ENCODE data around the gene NIPAL4. TPM values are rescaled to one million over a fixed set of nuclear protein-coding genes. Genes with fewer than 3 reads are reported as not detected.
A peak's percentile ranks its signal among the peaks of the same experiment; 100 is the strongest.

The NIPAL4 gene
- total RNA-seq, 6 experiments from 2014 or later = 0.07 TPM; not detected in 5

DNA sequence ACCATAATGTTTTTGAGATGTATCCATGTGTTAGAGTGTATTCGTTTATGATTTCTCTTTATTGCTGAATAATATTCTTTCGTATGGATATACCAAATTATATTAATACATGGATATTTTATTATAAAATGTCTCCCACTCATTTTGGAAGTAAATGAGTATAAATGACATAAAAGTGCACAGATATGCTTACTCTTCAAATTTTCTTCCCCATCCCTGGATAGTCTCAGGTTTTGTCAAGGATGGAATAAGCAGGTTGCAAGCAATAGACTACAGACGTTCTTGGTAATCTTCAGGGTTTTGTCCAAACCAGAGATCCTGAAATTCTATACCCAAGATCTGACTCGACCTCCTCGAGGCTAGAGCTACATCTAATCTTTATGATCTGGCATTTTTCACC, 50.7 kb downstream of the NIPAL4 start:
- ATAC-seq = no peak
- intact Hi-C loops (cut with DNase I) = no loop called here
- Histone ChIP-seq H3K27me3 (no peaks in the 10 kb centered on the region), H3K4me1 (peaks cover 0 to 30% (median 14%) of the 10 kb centered on the region in 4 donors), H3K9me3 (no peaks in the 10 kb centered on the region), H3K36me3 (peaks cover 0 to 8% (median 0%) of the 10 kb centered on the region in 4 donors), H3K4me3 (no peak overlapping the region), H3K27ac (peak overlapping the region in 2 of 3 donors; percentile 36 to 86)
- WGBS (ENCODE audit: insufficient coverage, low coverage, low lambda C conversion rate, missing lambda C conversion rate) = 94% methylated on average over 5 of the region's 5 CpGs
- no peak for TF ChIP-seq POLR2A (IDR thresholded peaks at IDR 0.05)
- TF ChIP-seq, protein P1, sequence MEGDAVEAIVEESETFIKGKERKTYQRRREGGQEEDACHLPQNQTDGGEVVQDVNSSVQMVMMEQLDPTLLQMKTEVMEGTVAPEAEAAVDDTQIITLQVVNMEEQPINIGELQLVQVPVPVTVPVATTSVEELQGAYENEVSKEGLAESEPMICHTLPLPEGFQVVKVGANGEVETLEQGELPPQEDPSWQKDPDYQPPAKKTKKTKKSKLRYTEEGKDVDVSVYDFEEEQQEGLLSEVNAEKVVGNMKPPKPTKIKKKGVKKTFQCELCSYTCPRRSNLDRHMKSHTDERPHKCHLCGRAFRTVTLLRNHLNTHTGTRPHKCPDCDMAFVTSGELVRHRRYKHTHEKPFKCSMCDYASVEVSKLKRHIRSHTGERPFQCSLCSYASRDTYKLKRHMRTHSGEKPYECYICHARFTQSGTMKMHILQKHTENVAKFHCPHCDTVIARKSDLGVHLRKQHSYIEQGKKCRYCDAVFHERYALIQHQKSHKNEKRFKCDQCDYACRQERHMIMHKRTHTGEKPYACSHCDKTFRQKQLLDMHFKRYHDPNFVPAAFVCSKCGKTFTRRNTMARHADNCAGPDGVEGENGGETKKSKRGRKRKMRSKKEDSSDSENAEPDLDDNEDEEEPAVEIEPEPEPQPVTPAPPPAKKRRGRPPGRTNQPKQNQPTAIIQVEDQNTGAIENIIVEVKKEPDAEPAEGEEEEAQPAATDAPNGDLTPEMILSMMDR (IDR thresholded peaks at IDR 0.05) = no peak
- no peak for DNase-seq

DNA sequence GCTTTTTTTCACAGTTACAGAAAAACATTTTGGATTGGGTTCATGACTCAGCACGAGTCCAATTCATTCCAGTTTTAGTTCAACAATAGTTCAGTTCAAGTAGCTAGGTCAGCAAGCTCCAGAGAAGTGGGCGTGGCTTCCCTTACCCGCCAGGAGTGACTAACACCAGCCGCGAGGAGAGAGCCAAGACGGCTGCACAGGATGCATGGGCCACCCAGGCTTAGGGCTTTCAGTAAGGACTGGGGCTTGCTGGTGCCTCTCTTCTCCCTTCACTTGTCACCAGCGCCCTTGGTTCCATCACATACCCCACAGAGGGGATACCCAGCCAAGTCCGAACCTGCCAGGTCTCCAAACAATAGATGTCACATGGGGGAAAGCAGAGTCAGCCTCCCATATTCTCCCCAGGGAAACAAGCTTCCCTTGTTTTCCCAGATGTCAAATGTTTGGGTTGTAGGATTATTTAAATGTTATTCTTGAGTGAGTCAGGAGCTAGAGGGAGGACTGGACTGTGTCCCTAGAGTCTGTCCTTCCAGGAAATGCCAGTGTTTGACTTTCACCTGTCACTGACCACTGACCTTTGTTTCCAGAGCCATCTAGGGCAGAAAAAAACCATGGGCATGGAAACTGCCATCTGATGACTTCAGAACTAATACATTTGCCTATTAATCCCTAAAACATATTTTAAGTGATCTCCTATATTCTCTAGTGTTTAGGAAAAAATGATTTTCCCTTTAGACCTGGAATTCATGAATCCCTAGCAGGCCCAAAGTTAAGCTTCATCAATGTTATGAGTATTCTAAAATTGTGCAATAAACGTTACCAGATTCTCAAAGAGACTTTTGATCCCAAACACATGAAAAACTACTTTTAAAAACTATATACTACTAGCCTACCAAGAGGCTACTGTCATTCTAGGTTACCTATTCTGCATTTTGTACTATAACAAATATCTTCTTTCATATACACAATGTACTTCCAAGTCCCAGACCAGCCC, 51.9 kb downstream of the NIPAL4 start:
- 15% methylated on average over 9 of the region's 9 CpGs for WGBS (ENCODE audit: insufficient coverage, low coverage, low lambda C conversion rate, missing lambda C conversion rate)
- Histone ChIP-seq H3K36me3 (peaks cover 0 to 8% (median 0%) of the 10 kb centered on the region in 4 donors), H3K27ac (peak overlapping the region; percentile 63 to 86 (median 81)), H3K4me1 (peaks cover 0 to 30% (median 14%) of the 10 kb centered on the region in 4 donors), H3K27me3 (no peaks in the 10 kb centered on the region), H3K4me3 (peak overlapping the region in 1 of 3 donors; percentile 29), H3K9me3 (no peaks in the 10 kb centered on the region)
- peak; percentile 89 to 92 (median 90) for ATAC-seq
- intact Hi-C loops (cut with DNase I) = no loop called here
- TF ChIP-seq POLR2A (IDR thresholded peaks at IDR 0.05) = peak; percentile 24
- TF ChIP-seq, protein P1 (IDR thresholded peaks at IDR 0.05) = no peak
- peak; percentile 84 to 91 (median 91) for DNase-seq

DNA sequence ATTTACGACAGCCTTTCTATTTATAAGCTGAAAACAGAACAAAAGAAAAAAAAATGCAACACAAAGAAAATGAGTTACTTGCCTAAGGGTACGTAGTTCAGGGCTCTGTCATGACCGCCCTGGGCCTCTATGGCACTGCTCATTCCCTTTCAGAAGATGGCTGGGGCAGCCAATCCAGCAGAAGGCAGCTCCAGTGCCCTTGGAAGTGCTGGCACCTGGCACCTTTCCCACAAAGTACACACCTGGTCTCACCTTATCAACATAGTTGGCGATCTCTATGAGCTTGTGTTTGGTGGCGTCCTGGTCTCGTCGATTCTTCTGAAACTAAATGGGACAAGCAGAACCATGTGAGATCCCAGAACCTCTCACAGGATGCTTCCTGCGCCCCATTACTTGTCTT, 53.2 kb downstream of the NIPAL4 start:
- Histone ChIP-seq H3K4me3 (no peak overlapping the region), H3K36me3 (no peaks in the 10 kb centered on the region), H3K4me1 (peaks cover 0 to 30% (median 14%) of the 10 kb centered on the region in 4 donors), H3K9me3 (no peaks in the 10 kb centered on the region), H3K27ac (peak overlapping the region; percentile 63 to 86 (median 81)), H3K27me3 (no peaks in the 10 kb centered on the region)
- intact Hi-C loops (cut with DNase I) = no loop called here
- no peak for TF ChIP-seq POLR2A (IDR thresholded peaks at IDR 0.05)
- TF ChIP-seq, protein P1 (IDR thresholded peaks at IDR 0.05) = no peak
- WGBS (ENCODE audit: insufficient coverage, low coverage, low lambda C conversion rate, missing lambda C conversion rate) = 74% methylated on average over 8 of the region's 8 CpGs
- peak; percentile 64 to 78 (median 76) for DNase-seq
- ATAC-seq = peak; percentile 30 to 66 (median 57)

DNA sequence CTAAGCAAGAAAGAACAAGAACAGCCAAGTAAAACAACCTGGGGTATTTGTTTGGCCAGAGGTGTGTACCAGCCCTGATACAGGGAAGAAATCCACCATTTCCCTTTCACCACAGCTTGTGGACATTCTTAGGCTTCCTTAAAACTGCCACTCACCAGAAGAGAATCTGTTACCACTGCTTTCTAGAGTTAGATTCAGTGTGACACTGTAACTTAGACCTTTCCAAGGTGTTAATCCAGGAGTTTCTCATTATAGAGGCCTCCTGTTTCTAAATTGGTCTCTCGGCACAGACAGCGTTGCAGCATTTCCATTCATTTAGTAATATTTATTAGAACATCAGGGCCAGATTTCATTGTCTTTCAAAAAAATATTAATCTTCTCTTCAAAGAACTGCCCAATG, 55.0 kb downstream of the NIPAL4 start:
- intact Hi-C loops (cut with DNase I) = no loop called here
- Histone ChIP-seq H3K27me3 (no peaks in the 10 kb centered on the region), H3K4me1 (peaks cover 0 to 30% (median 14%) of the 10 kb centered on the region in 4 donors), H3K27ac (no peak overlapping the region), H3K4me3 (no peak overlapping the region), H3K36me3 (peaks cover 0 to 4% (median 0%) of the 10 kb centered on the region in 4 donors), H3K9me3 (no peaks in the 10 kb centered on the region)
- TF ChIP-seq, protein P1 (IDR thresholded peaks at IDR 0.05) = no peak
- no peak for TF ChIP-seq POLR2A (IDR thresholded peaks at IDR 0.05)
- DNase-seq (no peak), ATAC-seq (no peak)
- 100% methylated on average over 2 of the region's 2 CpGs for WGBS (ENCODE audit: insufficient coverage, low coverage, low lambda C conversion rate, missing lambda C conversion rate)

All from right lobe of liver (tissue), 6 donors.